HG03103 (cell line): ENCODE results near the gene ZG16B.

Experiments used
- ATAC-seq: cut with Tn5 transposase; IDR thresholded peaks from one replicate; pipeline ENCODE4 v1.9.1; 2021; ENCODE audit warnings: low read depth; ENCODE audit not compliant: unreplicated experiment

ZG16B gene

DNA sequence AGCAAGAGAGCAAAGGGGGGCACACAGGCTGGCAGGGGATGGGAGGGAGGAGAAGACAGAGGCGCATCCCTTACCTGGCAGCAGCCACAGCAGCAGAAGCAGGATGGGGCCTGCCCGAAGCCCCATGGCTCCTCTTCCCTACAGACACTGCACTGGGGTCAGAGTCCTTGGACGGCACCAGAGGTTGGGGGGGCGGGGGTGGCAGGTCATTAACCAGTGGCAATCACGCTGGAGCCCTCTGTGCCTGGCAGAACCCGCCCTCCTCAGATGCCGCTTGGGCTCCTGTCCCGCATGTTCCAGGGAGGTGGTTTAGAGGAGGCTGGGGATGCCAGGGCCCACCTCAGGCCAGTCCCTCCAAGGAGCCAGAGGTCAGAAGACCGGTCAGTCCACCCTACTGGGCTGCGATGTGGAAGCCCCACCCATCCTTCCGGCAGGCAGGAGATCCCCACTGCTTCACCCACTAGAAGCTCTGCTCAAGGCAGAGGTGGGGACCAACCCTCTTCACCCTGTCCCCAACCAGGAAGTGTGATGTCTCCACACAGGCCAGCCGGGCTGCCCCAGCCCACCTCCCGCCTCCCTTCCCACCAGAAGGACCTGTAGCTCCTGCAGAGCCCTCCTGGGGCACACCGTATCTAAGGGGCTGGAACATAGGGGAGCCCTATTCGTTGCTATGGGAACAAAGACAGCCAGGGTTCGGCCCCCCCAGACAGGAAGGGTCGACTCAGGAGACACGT, 11.7 kb downstream of the ZG16B start:
- ATAC-seq: no peak

DNA sequence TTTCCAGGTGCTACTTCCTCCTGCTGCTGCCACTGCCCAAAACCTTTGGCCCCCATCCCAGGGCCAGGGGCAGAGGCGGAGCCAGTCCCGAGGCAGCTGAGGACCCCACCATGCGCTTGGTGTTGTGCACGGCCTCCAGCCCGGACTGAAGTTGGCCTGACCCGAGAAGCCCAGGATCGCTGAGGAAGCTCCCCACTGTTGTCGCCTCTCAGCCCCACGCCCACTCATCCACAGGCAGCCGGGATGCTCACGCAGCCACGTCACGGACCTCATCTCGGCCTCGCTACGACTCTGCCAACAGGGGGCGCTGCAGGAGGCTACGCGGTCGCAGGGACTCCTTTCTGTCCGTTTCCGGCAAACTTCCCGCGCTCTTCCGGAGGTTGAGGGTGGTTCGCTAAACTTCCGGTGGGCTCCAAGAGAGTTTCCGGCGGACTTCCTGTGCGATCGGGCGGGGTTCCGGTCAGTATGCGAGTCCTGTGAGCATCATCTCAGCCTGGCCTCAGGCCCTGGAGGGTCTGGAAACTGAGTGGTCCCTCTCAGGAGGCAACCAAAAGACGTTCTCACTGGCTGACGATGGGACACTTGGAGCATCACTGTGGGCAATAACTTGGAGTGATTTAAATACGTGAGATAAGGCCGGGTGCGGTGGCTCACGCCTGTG, 12.4 kb downstream of the ZG16B start:
- ATAC-seq: no peak

DNA sequence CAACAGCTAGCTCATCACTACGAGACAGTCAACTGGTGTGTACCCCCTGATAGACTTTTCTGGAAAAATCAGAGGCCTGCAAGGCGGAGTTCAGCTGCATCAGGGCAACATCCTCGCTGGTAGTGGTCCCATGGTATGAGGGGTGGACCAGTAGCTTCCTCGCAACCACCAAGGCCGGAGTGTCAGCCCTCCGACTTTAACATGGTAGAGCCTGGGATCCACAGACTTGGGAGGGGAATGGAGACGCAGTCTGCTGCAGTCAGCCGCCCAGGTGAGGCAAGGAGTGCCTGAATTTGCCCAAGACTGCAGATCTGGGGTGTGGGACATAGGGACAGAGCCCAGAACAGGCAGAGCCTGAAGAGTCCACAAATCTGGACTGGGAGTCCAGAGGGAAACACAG, 13.4 kb downstream of the ZG16B start:
- ATAC-seq: no peak

- ATAC-seq: no peak
Observed at GRCh38 chr16:2845116-2845515, 15.0 kb downstream of the ZG16B start.

GRCh38 chr16:2846511-2847310, 16.6 kb downstream of the ZG16B start:
- no peak for ATAC-seq

DNA sequence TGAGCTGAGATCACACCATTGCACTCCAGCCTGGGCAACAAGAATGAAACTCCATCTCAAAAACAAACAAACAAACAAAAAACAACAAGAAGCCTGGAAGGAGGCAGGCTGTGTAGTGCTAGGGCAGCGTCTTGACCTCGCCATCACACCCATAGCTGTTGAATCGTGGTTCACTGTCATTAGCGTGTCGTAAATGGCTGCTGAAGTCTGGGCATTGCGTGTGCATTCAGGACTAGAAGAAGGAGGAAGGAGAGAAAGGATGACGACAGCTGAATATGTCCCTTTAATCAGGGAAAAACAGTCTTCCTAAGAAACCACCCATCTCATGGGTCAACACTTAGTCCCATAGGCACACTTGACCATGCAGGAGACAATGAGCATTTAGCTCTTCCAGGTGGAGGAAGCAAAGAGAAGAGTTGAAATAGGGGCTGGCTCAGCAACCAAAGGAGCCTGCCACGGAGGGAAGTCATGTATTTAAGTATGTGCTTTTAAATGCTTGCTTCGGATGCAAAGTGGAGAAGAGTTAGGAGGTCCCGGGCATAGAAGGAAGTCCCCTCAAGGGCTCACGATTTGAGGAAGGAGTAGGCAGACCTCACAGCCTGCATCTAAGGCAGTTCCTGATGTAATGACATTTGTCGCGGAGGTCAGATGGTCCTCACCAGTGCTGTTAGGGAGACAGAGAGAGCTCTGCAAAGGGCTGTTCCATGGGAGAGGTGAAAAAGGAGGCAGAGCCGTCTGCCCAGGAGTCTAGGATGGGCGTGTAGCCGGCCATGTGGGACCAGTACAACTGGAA, 19.0 kb downstream of the ZG16B start:
- ATAC-seq: no peak

DNA sequence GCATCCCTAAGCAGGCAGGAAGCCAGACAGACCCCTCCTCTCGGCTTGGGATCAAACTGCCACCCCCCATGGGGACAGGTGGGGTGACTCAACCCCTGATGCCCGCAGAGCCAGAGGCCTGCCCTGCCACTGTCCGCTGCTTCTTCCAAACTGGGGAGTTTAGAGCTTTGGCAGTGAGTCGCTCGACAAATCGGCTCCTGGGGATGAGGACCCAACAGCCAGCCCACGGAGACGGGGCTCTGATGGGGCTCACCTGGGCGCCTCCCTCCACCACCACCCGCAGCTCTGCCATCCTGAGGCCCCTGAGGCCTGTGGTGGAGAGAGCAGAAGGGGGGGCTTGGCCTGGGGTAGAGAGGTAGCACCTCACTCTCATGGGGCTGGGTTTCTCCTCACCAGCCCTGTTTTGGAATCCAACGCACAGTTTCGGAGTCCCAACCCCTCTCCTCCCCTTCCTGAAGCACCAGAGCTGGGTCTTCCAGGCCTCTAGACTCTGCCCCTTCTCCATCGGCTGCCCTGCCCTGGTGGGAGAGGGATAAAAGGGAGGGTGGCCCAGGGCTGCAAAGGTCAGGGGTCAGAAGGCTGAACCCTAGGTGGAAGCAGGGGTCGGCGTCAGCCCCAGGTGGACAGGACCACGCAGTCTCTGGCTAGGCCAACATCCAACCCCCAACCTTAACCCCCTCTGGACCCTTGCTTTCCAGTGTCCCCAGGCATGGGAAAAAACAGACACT, 22.1 kb downstream of the ZG16B start:
- ATAC-seq: no peak

DNA sequence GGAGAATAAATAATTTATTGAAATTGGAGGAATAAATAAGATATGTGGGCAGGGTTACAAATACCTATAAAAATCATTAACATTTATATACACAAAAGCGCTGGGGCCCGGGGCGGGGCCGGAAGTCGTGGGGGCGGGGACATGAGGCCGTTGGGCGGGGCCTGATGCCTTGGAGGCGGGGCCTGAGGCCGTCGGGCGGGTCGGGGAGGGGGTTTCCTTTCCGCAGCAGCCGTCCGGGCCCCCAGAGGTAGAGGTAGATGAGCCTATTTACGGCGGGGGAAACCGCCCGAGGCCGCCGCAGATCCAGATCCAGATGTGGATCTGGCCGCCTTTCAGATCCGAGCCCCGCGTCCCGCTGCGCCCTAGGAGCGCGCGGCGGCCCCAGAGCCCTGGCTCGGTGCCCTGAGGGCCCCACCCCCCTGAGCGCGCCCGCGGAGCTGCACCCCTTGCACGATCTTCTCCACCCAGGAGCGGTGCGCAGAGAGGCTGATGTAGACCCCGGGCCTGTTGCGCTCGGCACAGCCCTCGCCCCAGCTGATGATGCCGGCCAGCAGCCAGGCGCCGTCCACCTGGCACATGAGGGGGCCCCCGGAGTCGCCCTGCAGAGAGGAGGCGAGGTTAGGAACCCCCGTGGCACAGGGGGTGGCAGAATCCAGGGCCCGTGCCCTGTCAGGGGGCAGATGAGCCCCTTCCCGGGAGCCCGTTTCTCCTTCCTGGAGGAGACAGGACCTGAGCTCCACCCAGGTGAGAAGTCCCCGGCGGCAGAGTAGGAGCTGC, 22.8 kb downstream of the ZG16B start:
- no peak for ATAC-seq

GRCh38 chr16:2853531-2854073, 23.5 kb downstream of the ZG16B start:
- ATAC-seq: no peak

DNA sequence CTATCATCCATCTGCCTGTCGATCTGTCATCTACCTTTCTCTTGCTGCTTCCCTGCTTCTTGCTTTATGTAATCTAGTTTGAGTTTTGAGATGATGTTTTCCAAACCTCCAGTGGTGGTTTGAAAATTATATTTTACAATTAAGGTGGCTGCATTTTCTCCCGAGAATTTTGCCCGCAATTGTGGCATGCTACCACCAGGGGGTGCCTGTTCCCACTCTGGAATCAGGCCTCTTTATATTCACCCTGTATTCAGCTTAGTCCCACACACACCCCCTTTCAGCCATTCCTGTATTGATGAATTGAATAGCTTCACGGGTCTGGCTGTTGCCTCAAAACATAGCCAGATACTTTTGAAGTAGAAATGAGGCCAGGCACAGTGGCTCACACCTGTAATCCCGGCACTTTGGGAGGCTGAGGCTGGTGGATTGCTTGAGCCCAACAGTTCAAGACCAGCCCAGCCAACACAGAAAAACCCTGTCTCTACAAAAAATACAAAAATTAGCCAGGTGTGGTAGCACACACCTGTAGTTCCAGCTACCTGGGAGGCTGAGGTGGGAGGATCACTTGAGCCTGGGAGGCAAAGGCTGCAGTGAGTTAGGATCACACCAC, 24.7 kb downstream of the ZG16B start:
- ATAC-seq: no peak

- ATAC-seq: no peak
Observed at GRCh38 chr16:2855536-2855935, 25.4 kb downstream of the ZG16B start.

DNA sequence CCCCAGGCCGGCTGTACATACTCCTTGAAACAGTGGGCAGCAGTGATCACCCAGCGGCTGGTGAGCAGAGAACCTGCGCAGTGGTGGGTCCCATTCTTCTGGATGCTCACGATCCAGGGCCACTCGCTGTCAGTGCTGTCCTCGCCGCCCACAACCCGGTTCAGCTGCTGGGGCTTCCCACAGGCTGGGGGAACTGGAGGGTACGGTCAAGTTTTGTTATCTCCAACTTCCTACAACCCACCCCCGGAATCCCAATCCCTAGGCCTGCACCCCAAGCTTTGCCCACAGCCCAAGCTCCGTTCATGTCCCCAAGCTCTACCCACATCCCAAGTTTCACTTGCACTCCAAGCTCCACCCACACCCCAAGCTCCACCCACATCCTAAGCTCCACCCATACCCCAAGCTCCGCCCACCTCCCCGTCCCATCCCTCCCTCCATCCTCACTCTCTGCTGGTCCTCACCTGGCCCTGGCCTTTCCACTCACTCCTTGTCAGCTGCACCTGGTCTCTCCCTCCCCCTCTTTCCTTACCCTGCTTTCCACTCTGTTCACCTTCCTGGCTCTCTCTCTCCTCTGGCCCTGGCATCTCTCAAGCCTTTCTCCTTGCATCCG, 26.1 kb downstream of the ZG16B start:
- no peak for ATAC-seq

GRCh38 chr16:2856686-2857450, 26.8 kb downstream of the ZG16B start:
- ATAC-seq: no peak

- no peak for ATAC-seq
Observed at GRCh38 chr16:2857451-2858244, 27.5 kb downstream of the ZG16B start, which contains the start of gene PRSS22. TSS of gene PRSS22 (minus strand) at chr16:2858170. CDS start at chr16:2858104, 66 bp downstream.

- no peak for ATAC-seq
Observed at GRCh38 chr16:2858245-2859025, 28.3 kb downstream of the ZG16B start.
